Measurements from ENCODE around the gene JAZF1. TPM values are rescaled to one million over a fixed set of nuclear protein-coding genes. Genes with fewer than 3 reads are reported as not detected.

JAZF1 gene
- total RNA-seq, 4 donors from 2014 or later, result 27.8 to 36.5 (median 30.5) TPM

GRCh38 chr7:28203508-28204240 lies 23.1 kb upstream of the JAZF1 start:
- no peak overlapping the region for H3K27ac ChIP-seq
- H3K4me1 ChIP-seq, result no peaks in the 10 kb centered on the region
- no peak for ATAC-seq
- no peak overlapping the region for H3K4me3 ChIP-seq
- H3K36me3 ChIP-seq, result no peaks in the 10 kb centered on the region
- H3K27me3 ChIP-seq, result no peaks in the 10 kb centered on the region
- WGBS, 2 donors (ENCODE audit: low coverage in 1 of 2), result 91 to 98% methylated on average over 4 to 5 of the region's 5 CpGs
- no peaks in the 10 kb centered on the region for H3K9me3 ChIP-seq
- TF ChIP-seq, protein P1, sequence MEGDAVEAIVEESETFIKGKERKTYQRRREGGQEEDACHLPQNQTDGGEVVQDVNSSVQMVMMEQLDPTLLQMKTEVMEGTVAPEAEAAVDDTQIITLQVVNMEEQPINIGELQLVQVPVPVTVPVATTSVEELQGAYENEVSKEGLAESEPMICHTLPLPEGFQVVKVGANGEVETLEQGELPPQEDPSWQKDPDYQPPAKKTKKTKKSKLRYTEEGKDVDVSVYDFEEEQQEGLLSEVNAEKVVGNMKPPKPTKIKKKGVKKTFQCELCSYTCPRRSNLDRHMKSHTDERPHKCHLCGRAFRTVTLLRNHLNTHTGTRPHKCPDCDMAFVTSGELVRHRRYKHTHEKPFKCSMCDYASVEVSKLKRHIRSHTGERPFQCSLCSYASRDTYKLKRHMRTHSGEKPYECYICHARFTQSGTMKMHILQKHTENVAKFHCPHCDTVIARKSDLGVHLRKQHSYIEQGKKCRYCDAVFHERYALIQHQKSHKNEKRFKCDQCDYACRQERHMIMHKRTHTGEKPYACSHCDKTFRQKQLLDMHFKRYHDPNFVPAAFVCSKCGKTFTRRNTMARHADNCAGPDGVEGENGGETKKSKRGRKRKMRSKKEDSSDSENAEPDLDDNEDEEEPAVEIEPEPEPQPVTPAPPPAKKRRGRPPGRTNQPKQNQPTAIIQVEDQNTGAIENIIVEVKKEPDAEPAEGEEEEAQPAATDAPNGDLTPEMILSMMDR (IDR thresholded peaks at IDR 0.05), result no peak
- TF ChIP-seq POLR2A (IDR thresholded peaks at IDR 0.05) (no peak), POLR2AphosphoS5 (IDR thresholded peaks at IDR 0.05) (no peak), EP300 (IDR thresholded peaks at IDR 0.05) (no peak)

DNA sequence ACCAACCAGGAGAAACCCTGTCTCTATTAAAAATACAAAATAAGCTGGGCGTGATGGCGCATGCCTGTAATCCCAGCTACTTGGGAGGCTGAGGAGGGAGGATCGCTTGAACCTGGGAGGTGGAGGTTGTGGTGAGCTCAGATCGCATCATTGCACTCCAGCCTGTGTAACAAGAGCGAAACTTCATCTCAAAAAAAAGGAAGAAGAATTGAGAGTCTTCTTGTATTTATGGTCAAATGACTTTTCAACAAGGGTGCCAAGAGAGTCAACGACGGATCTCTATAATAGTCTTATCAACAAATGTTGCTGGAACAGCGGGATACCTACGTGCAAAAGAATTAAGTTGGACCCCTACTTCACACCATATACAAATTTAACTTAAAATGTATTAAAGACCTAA lies 21.6 kb upstream of the JAZF1 start:
- no peaks in the 10 kb centered on the region for H3K9me3 ChIP-seq
- WGBS, 2 donors (ENCODE audit: low coverage in 1 of 2), result 93 to 97% methylated on average over 5 to 9 of the region's 9 CpGs
- TF ChIP-seq EP300 (IDR thresholded peaks at IDR 0.05), result no peak
- TF ChIP-seq, protein P1 (IDR thresholded peaks at IDR 0.05), result no peak
- no peak for TF ChIP-seq POLR2AphosphoS5 (IDR thresholded peaks at IDR 0.05)
- no peak for TF ChIP-seq POLR2A (IDR thresholded peaks at IDR 0.05)
- H3K36me3 ChIP-seq, result no peaks in the 10 kb centered on the region
- H3K4me1 ChIP-seq, result no peaks in the 10 kb centered on the region
- ATAC-seq, result no peak
- no peak overlapping the region for H3K27ac ChIP-seq
- no peak overlapping the region for H3K4me3 ChIP-seq
- no peaks in the 10 kb centered on the region for H3K27me3 ChIP-seq

- TF ChIP-seq POLR2A (IDR thresholded peaks at IDR 0.05) (no peak), EP300 (IDR thresholded peaks at IDR 0.05) (no peak), POLR2AphosphoS5 (IDR thresholded peaks at IDR 0.05) (no peak)
- TF ChIP-seq, protein P1 (IDR thresholded peaks at IDR 0.05), result no peak
- Histone ChIP-seq H3K36me3 (no peaks in the 10 kb centered on the region), H3K27me3 (no peaks in the 10 kb centered on the region), H3K27ac (no peak overlapping the region), H3K4me1 (no peaks in the 10 kb centered on the region), H3K4me3 (no peak overlapping the region), H3K9me3 (no peaks in the 10 kb centered on the region)
- WGBS, 2 donors (ENCODE audit: low coverage in 1 of 2), result 38% methylated on average over 1 of the region's 1 CpG; no CpG with 5 or more reads in 1 of the 2 donors
- ATAC-seq, result no peak
Observed at GRCh38 chr7:28201131-28201530, 20.5 kb upstream of the JAZF1 start.

- no peaks in the 10 kb centered on the region for H3K4me1 ChIP-seq
- H3K27me3 ChIP-seq, result no peaks in the 10 kb centered on the region
- WGBS, 2 donors (ENCODE audit: low coverage in 1 of 2), result 60 to 90% methylated on average over 1 to 2 of the region's 2 CpGs
- ATAC-seq, result no peak
- H3K4me3 ChIP-seq, result no peak overlapping the region
- H3K36me3 ChIP-seq, result no peaks in the 10 kb centered on the region
- TF ChIP-seq EP300 (IDR thresholded peaks at IDR 0.05), result no peak
- TF ChIP-seq POLR2A (IDR thresholded peaks at IDR 0.05), result no peak
- no peak for TF ChIP-seq POLR2AphosphoS5 (IDR thresholded peaks at IDR 0.05)
- TF ChIP-seq, protein P1 (IDR thresholded peaks at IDR 0.05), result no peak
- H3K27ac ChIP-seq, result no peak overlapping the region
- no peaks in the 10 kb centered on the region for H3K9me3 ChIP-seq
Observed at GRCh38 chr7:28200598-28200997, 20.0 kb upstream of the JAZF1 start.

- TF ChIP-seq EP300 (IDR thresholded peaks at IDR 0.05) (no peak), POLR2A (IDR thresholded peaks at IDR 0.05) (no peak), POLR2AphosphoS5 (IDR thresholded peaks at IDR 0.05) (no peak)
- TF ChIP-seq, protein P1 (IDR thresholded peaks at IDR 0.05), result no peak
- no peaks in the 10 kb centered on the region for H3K4me1 ChIP-seq
- no peak overlapping the region for H3K27ac ChIP-seq
- WGBS, 2 donors (ENCODE audit: low coverage in 1 of 2), result 65 to 71% methylated on average over 2 to 3 of the region's 3 CpGs
- no peak for ATAC-seq
- H3K9me3 ChIP-seq, result no peaks in the 10 kb centered on the region
- no peaks in the 10 kb centered on the region for H3K36me3 ChIP-seq
- no peak overlapping the region for H3K4me3 ChIP-seq
- H3K27me3 ChIP-seq, result no peaks in the 10 kb centered on the region
Observed at GRCh38 chr7:28199021-28199510, 18.5 kb upstream of the JAZF1 start.

Measured in gastroesophageal sphincter (tissue), 4 donors.